GM18505 (cell line): Measurements from ENCODE around the gene PITPNM2.

Experiments used
- ATAC-seq: cut with Tn5 transposase; IDR thresholded peaks from one replicate; pipeline ENCODE4 v1.9.1; 2021; ENCODE audit not compliant: unreplicated experiment
- POLR2A ChIP-seq: IDR thresholded peaks from 4 replicates; pipeline ENCODE4 v1.6.1; 2011; ENCODE audit warnings: borderline replicate concordance; ENCODE audit not compliant: insufficient read depth, insufficient read length; ENCODE audit errors: extremely low read depth

Gene PITPNM2

GRCh38 chr12:123150744-123151456, at the start of gene PITPNM2:
Gene PITPNM2, minus strand, starts transcription at chr12:123151090. Its CDS starts 116,500 bp downstream, at chr12:123034590.
- no peak for ATAC-seq
- no peak for TF ChIP-seq POLR2A

- no peak for TF ChIP-seq POLR2A
- no peak for ATAC-seq
Observed at GRCh38 chr12:123200414-123200813, 49.5 kb upstream of the PITPNM2 start.

- ATAC-seq = no peak
- no peak for TF ChIP-seq POLR2A
Observed at GRCh38 chr12:123199936-123200335, 49.0 kb upstream of the PITPNM2 start.

- ATAC-seq = no peak
- no peak for TF ChIP-seq POLR2A
Observed at GRCh38 chr12:123187637-123188036, 36.7 kb upstream of the PITPNM2 start.

GRCh38 chr12:123180171-123180570, 29.3 kb upstream of the PITPNM2 start:
- ATAC-seq = no peak
- TF ChIP-seq POLR2A = no peak

GRCh38 chr12:123171967-123172366, 21.1 kb upstream of the PITPNM2 start:
- TF ChIP-seq POLR2A = no peak
- no peak for ATAC-seq

GRCh38 chr12:123167329-123167728, 16.4 kb upstream of the PITPNM2 start:
- ATAC-seq = no peak
- no peak for TF ChIP-seq POLR2A

- no peak for TF ChIP-seq POLR2A
- no peak for ATAC-seq
Observed at GRCh38 chr12:123165537-123165936, 14.6 kb upstream of the PITPNM2 start.

- TF ChIP-seq POLR2A = no peak
- no peak for ATAC-seq
Observed at GRCh38 chr12:123164710-123165261, 13.9 kb upstream of the PITPNM2 start.

GRCh38 chr12:123164222-123164621, 13.3 kb upstream of the PITPNM2 start:
- no peak for ATAC-seq
- TF ChIP-seq POLR2A = no peak

- TF ChIP-seq POLR2A = no peak
- ATAC-seq = no peak
Observed at GRCh38 chr12:123163227-123163626, 12.3 kb upstream of the PITPNM2 start.

GRCh38 chr12:123160801-123161487, 10.1 kb upstream of the PITPNM2 start:
- no peak for ATAC-seq
- TF ChIP-seq POLR2A = no peak

GRCh38 chr12:123153906-123154305, 3.0 kb upstream of the PITPNM2 start:
- no peak for TF ChIP-seq POLR2A
- no peak for ATAC-seq

- TF ChIP-seq POLR2A = no peak
- no peak for ATAC-seq
Observed at GRCh38 chr12:123152833-123153232, 1.9 kb upstream of the PITPNM2 start.
